GM12891 (cell line): Measurements from ENCODE around the gene LRCH1.
A peak's percentile ranks its signal among the peaks of the same experiment; 100 is the strongest.

ENCODE experiments used
- POLR2A ChIP-seq: IDR thresholded peaks from 2 replicates; pipeline ENCODE4 v1.6.1; 2011; ENCODE audit warnings: low read depth, low read length, control low read depth
- POLR2AphosphoS5 ChIP-seq: IDR thresholded peaks from 2 replicates; pipeline ENCODE4 v1.6.1; 2011; ENCODE audit warnings: low read depth, low read length, control low read depth
- TAF1 ChIP-seq: IDR thresholded peaks from 2 replicates; pipeline ENCODE4 v1.6.1; 2011; ENCODE audit warnings: low read depth, low read length, control low read depth

- TF ChIP-seq POLR2AphosphoS5 (no peak), POLR2A (0 out of 2 replicates have a peak, but pooled peaks have one; percentile 23), TAF1 (no peak)
Measured at GRCh38 chr13:46668302-46668720, 115.3 kb downstream of the LRCH1 start.
